ENCODE measurements around the gene KIF13A. TPM values are rescaled to one million over a fixed set of nuclear protein-coding genes. Genes with fewer than 3 reads are reported as not detected.

KIF13A gene
- total and polyA plus RNA-seq, 10 of the 15 experiments (the other 5 are each of a cell fraction or from before 2014, with no cell fraction given): 0.02 to 0.26 (median 0.13) TPM; not detected in 2

DNA sequence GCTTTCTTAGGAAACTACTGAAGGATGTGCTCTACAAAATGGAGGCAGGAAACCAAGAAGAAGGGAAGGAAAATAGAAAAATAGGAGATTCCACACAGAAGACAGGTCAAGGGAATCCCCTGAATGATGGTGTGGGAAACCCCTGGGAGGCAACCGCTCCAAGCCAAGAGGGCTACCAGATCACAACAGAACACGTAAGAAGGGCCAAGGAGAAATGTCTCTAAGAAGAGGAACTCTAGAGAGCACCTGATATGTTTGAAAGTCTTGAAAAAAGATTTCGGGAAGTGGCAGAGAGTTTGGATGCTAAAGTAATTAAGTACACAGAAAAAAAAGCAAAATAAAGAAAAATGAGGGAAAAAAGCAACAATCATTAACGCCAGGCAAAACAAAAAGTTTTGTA is 7.1 kb downstream of the KIF13A start:
- H3K27me3 ChIP-seq (replicated peaks in 1 of 2; ENCODE audit: control insufficient read depth in 2 of 2, insufficient read depth in 2 of 2, low read length in 1 of 2): peaks cover 0 to 5% of the 10 kb centered on the region in 2 experiments; a peak in 1 of 4 replicates
- no peaks in the 10 kb centered on the region for H3K4me1 ChIP-seq (ENCODE audit: control insufficient read depth, insufficient read depth, low read length)
- H3K27ac ChIP-seq (ENCODE audit: control insufficient read depth, insufficient read depth): no peak overlapping the region
- H3K79me2 ChIP-seq (ENCODE audit: control insufficient read depth, insufficient read depth, low read length): no peaks in the 10 kb centered on the region
- no TSS peak for BruUV-seq (replicated peaks)
- intact Hi-C loops (cut with micrococcal nuclease; ENCODE audit: unreplicated experiment): no loop called here
- CTCF ChIA-PET: no interaction called here
- DNase-seq (ENCODE audit: low read depth, low spot score): no peak
- no peaks in the 10 kb centered on the region for H3K36me3 ChIP-seq (ENCODE audit: control insufficient read depth in 2 of 2, insufficient read depth in 2 of 2, low read length in 1 of 2)
- in situ Hi-C loops (cut with MboI): no loop called here
- no peak for ATAC-seq
- TF ChIP-seq KLF5 (IDR thresholded peaks at IDR 0.05; ENCODE audit: partially characterized antibody): no peak
- no peak for TF ChIP-seq RAD21 (IDR thresholded peaks at IDR 0.05; ENCODE audit: insufficient read depth, low read depth, low read length)
- no peak for TF ChIP-seq POLR2AphosphoS5 (IDR thresholded peaks at IDR 0.05; ENCODE audit: low read length)
- H3K9ac ChIP-seq (ENCODE audit: control insufficient read depth, insufficient read depth, low read length): no peak overlapping the region
- H3K9me3 ChIP-seq (replicated peaks; ENCODE audit: control insufficient read depth, insufficient read depth, low read length): no peaks in the 10 kb centered on the region
- no peak for FAIRE-seq
- no peaks in the 10 kb centered on the region for H4K20me1 ChIP-seq (ENCODE audit: control insufficient read depth, insufficient read depth)
- H2AFZ ChIP-seq (ENCODE audit: control insufficient read depth, low read depth, low read length): no peak overlapping the region
- POLR2A ChIA-PET: no interaction called here
- H3K4me3 ChIP-seq: no peak overlapping the region
- SMC1A ChIA-PET (ENCODE audit: uncharacterized antibody, unreplicated experiment): no interaction called here
- RAD21 ChIA-PET (ENCODE audit: unreplicated experiment): no interaction called here
- H3K4me2 ChIP-seq (ENCODE audit: control insufficient read depth, insufficient read depth): no peak overlapping the region
- WGBS (ENCODE audit: insufficient coverage, insufficient replicate concordance, low lambda C conversion rate, missing lambda C conversion rate): 72% methylated on average over 3 of the region's 4 CpGs

DNA sequence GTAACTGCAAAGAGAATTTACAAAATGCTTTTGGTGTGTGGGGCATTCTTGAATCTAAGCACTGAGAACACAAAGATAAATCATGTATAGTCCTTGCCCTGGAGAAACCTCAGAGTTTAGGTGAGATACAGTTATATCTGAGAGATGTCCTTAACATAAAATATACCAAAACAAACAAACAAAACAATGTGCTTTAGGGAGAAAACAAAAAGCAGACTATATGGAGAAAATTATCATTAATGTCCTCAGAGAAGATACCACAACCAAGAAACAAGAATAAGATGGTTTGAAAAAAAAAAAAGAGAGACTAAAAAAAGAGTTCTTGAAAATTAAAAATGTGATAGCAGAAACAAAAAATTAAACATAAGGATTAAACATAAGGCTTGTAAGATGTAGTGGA is 8.0 kb downstream of the KIF13A start:
- H2AFZ ChIP-seq (ENCODE audit: control insufficient read depth, low read depth, low read length): no peak overlapping the region
- H3K4me1 ChIP-seq (ENCODE audit: control insufficient read depth, insufficient read depth, low read length): no peaks in the 10 kb centered on the region
- H3K4me2 ChIP-seq (ENCODE audit: control insufficient read depth, insufficient read depth): no peak overlapping the region
- ChIA-PET SMC1A (ENCODE audit: uncharacterized antibody, unreplicated experiment) (no interaction called here), CTCF (no interaction called here), RAD21 (ENCODE audit: unreplicated experiment) (no interaction called here), POLR2A (no interaction called here)
- TF ChIP-seq, protein P1, sequence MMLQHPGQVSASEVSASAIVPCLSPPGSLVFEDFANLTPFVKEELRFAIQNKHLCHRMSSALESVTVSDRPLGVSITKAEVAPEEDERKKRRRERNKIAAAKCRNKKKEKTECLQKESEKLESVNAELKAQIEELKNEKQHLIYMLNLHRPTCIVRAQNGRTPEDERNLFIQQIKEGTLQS (IDR thresholded peaks at IDR 0.05; ENCODE audit: borderline replicate concordance, extremely low read depth, low read depth, low read length): no peak
- no peak for TF ChIP-seq NFYA (IDR thresholded peaks at IDR 0.05; ENCODE audit: borderline replicate concordance, low read depth, low read length)
- TF ChIP-seq NRF1 (conservative IDR thresholded peaks at IDR 0.05; ENCODE audit: low read depth, low read length): no peak
- TF ChIP-seq, protein P2, sequence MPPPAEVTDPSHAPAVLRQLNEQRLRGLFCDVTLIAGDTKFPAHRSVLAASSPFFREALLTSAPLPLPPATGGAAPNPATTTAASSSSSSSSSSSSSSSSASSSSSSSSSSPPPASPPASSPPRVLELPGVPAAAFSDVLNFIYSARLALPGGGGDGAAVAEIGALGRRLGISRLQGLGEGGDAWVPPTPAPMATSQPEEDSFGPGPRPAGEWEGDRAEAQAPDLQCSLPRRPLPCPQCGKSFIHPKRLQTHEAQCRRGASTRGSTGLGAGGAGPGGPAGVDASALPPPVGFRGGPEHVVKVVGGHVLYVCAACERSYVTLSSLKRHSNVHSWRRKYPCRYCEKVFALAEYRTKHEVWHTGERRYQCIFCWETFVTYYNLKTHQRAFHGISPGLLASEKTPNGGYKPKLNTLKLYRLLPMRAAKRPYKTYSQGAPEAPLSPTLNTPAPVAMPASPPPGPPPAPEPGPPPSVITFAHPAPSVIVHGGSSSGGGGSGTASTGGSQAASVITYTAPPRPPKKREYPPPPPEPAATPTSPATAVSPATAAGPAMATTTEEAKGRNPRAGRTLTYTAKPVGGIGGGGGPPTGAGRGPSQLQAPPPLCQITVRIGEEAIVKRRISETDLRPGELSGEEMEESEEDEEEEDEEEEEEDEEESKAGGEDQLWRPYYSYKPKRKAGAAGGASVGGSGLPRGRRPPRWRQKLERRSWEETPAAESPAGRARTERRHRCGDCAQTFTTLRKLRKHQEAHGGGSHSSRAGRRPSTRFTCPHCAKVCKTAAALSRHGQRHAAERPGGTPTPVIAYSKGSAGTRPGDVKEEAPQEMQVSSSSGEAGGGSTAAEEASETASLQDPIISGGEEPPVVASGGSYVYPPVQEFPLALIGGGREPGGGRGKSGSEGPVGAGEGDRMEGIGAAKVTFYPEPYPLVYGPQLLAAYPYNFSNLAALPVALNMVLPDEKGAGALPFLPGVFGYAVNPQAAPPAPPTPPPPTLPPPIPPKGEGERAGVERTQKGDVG (CRISPR knock-in tag; IDR thresholded peaks at IDR 0.05): no peak
- no peak for TF ChIP-seq FOS (IDR thresholded peaks at IDR 0.05; ENCODE audit: borderline replicate concordance, extremely low read depth, insufficient read length)
- no peak for TF ChIP-seq POLR2A (IDR thresholded peaks at IDR 0.05; ENCODE audit: low read depth, low read length)
- no peak for TF ChIP-seq ZNF622 (IDR thresholded peaks at IDR 0.05)
- no peaks in the 10 kb centered on the region for H3K79me2 ChIP-seq (ENCODE audit: control insufficient read depth, insufficient read depth, low read length)
- H3K4me3 ChIP-seq: no peak overlapping the region
- no peak for DNase-seq (ENCODE audit: low read depth, low spot score)
- no peaks in the 10 kb centered on the region for H3K36me3 ChIP-seq (ENCODE audit: control insufficient read depth in 2 of 2, insufficient read depth in 2 of 2, low read length in 1 of 2)
- no peaks in the 10 kb centered on the region; a peak in 1 of 4 replicates for H3K27me3 ChIP-seq (replicated peaks in 1 of 2; ENCODE audit: control insufficient read depth in 2 of 2, insufficient read depth in 2 of 2, low read length in 1 of 2)
- in situ Hi-C loops (cut with MboI) (no loop called here), intact Hi-C loops (cut with micrococcal nuclease; ENCODE audit: unreplicated experiment) (no loop called here)
- no peak overlapping the region for H3K27ac ChIP-seq (ENCODE audit: control insufficient read depth, insufficient read depth)
- H4K20me1 ChIP-seq (ENCODE audit: control insufficient read depth, insufficient read depth): no peaks in the 10 kb centered on the region
- H3K9ac ChIP-seq (ENCODE audit: control insufficient read depth, insufficient read depth, low read length): no peak overlapping the region
- ATAC-seq: no peak
- no TSS peak for BruUV-seq (replicated peaks)
- H3K9me3 ChIP-seq (replicated peaks; ENCODE audit: control insufficient read depth, insufficient read depth, low read length): no peaks in the 10 kb centered on the region
- no peak for FAIRE-seq

All from GM12878 (cell line).